ENCODE data around the gene AADAC. TPM values are rescaled to one million over a fixed set of nuclear protein-coding genes. Genes with fewer than 3 reads are reported as not detected.
"Not testable (repeated sequence)": the region's sequence is repeated elsewhere in the genome, so short reads cannot be mapped to it uniquely, and the experiment has no call there.

AADAC gene
- total RNA-seq, 1 donor from 2014 or later, result not detected

DNA sequence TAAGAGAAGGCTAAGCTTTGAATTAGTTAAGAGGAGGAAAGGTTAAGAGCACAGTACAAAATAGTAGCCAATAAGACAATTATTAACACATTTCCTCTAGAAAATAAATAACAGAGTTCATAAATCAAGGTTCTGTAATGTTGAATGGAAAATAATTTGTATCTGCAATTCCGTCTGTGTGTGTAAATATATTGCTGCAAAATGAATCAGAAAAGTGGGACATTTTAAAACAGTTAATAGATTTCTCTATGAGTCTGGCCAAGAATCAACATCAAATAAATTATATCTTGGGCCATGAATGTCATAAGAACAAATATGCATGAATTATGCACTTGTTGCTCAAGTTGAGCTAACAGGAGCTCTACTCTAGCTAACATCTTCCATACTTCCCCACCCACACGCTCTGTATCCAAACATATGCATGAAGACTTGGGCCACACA lies 45.3 kb downstream of the AADAC start:
- DNase-seq, result no peak

DNA sequence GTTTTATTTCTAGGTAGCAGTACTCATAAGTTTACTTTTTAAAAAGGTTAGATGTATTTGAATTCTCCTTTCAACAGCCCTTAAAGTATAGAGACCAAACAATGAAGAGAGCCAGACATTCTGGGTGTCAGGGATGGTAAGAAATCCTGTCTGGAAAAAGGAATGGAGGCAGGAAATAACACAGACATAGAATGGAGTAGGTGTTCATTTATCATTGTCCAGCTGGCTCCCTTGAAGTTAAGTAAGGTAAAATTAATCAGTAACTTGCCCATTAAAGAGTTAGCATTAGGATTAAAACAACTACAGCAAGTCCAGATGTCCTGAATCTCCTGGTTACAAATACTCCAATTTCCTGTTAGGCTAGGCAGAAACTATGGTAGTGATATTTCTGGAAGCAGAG lies 46.0 kb downstream of the AADAC start:
- no peak for DNase-seq

DNA sequence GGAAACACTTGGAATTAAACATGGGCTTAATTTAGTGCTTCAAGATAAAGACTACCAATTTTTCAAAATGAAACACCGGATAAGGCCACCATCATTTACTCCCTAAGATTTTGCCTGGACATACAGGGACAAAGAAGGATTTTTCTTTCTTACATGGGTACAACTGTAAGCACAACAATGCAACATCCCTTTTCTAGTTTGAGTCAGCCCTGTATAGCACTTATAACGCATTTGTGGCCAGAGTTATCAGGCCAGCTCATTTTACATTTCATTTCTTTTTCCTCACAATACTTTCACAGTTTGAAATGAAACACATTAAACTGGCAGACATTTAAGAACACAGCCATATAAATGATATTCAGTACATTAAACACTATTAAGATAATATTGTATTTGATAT lies 49.7 kb downstream of the AADAC start:
- no peak for DNase-seq

DNA sequence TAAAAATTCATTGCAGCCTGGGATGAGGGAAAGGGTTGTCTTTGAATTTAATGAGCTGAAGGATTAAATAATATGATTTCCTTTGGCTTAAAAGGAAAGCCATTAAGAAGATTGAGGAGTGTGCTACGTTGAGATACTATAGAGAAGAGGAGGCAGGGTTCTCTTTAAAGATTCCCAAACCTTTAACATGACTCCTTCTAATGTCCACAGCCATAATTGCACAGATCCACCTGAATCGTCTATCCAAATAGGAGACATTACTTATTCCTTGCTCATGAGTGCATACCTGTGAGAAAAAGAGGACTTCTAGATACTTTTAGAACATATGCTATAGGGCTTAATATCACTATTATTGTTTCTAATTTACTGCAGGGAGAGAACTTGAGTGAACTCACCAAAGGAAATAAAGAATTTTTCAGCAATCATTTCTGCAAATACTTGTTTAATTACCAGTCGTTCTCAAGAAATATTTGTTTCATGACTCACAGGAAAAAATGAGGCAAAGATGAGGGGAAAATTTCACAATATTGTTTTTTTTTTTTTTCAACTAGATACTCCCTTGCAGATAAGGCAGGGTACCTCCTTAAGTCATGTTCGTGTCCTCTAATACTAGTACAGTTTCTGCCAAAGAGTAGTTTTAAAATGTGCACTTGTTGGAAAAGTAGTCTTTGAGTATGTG lies 50.6 kb downstream of the AADAC start:
- no peak for DNase-seq

DNA sequence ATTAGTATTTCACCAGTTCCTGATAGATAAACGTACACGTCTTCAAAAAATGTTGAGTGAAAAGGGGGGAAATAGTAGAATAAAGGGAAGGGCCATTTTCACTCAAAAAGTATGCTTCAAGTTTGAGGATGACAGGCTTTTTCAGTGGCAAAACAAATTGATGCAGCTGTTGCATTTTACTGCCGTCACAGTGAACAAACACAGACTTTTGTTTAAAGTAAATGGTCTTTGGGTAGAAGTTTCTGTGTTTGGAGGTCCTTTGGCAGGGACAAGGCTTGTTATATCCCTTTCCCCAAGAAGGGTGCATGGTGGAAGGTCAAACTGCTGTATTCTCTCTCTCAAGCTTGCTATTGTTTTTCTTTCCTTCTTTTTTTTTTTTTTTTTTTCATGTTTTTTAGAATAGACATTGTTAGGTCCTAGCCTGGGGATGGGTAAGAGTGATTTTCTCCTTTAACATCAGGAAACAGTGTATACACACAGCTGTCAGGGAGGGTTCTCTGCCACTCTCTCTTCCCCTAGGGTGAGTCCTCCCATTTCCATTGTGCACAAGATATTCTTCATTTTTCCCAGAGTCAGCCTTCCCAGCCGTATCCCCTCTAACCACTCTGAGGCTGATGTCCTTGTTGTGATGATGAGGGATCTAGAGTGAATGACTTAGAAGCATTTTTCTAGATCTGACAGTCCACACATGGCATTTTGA lies 52.9 kb downstream of the AADAC start:
- no peak for DNase-seq

DNA sequence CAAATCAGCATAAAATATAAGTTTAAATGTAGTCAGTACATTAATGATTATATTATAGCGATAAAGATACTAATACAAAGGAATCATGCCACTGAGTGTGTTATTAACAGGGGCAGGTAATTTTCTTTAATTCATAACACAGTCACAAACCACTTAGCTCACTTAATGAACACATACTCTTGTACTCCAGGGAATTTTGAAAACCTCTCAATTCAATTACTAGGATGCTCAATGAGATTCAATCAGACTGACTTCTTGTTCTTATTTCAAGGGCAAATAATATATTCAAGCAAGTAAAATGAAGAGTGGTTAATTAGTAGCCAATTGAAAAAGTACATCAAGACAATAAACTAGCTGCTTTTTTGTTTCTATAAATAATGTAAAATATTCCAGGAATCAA lies 53.8 kb downstream of the AADAC start:
- no peak for DNase-seq

DNA sequence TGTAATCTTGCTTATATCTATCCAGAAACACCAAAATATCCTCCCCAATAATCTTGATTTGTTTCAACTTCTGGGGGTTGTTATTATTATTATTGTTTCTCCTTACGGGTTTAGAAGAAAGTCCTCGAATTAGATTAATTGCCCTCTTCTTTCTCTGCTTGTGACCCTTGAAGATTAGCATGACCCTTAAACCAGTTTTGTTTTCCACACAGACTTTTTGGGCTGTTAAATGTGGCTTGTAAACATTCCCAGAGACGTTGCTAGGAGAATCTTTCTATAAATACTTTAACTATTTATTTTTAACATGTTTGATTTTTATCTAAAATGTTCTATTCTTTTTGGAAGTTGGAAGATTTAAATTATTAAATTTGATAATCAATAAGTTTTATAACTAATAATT lies 55.3 kb downstream of the AADAC start:
- no peak for DNase-seq

DNA sequence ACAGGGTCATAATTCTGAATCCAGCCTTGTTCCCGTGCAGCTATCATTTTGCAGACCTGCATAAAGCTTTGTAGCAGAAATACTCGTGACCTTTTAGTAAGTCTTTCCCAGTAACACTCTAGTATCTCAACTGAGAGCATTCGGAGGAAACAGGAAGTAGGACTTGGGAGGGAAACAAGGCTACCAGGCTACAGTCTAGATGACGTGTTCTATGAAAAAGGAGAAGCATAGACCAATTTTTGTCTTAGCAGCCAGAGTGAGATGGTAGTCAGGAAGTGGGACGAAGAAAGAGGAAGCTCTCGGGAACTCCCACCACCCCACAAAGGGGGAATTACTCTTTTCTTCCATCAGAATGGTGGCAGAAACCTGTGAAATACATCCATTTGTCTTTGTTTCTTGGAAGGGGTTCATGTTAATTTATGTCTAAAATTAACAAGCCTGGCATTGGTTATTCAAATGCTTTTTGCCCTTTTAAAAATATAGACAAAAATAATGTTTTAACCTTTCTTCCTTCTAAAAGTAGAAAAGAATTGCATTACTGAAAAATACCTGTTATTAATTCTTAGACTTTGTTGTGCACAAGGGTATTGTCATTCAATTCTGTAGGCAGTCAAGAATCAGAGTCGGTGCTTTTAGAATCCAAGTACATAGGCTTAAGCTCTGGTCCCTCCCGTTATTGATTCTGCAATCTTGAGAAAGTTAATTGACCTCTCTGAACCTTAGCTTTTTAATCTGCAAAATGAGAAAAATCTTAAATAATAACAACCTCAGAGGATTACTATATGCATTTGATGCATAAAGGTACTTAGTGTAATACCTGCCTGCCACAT lies 57.9 kb downstream of the AADAC start:
- DNase-seq, result no peak

DNA sequence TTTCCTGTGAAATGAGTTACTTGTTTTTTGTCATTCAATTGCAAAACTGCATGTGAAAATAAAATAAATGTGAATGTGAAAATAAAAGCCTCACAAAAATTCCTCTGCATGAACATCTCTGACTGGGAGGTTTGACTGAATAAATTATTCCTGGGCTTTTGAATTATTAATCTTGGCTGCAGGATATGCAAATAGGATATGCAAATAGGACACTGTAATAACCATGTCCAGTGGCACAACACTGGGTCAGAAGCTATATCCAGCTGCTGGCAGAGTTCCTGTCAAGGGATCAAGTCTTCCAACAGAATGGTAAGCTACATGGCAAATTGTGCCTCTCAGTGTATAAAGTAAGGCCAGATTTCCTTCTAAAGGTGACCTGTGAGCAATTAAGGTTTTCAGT lies 59.5 kb downstream of the AADAC start, which contains the start of gene SUCNR1:
Gene SUCNR1, plus strand, starts transcription at position 246 of the 400 bp plus-strand sequence. CDS start 6,250 bp downstream, outside the sequence.
- DNase-seq, result no peak

DNA sequence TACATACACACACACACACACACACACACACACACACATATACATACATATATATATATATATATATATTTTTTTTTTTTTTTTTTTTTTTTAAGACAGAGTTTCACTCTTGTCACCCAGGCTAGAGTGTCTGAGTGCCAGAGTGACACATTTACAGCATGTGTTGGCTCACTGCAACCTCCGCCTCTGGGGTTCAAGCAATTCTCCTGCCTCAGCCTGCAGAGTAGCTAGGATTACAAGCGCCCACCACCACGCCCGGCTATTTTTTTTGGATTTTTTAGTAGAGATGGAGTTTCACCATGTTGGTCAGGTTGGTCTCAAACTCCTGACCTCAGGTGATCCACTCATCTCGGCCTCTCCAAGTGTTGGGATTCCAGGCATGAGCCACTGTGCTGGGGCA lies 60.2 kb downstream of the AADAC start:
- DNase-seq, result not testable (repeated sequence)

DNA sequence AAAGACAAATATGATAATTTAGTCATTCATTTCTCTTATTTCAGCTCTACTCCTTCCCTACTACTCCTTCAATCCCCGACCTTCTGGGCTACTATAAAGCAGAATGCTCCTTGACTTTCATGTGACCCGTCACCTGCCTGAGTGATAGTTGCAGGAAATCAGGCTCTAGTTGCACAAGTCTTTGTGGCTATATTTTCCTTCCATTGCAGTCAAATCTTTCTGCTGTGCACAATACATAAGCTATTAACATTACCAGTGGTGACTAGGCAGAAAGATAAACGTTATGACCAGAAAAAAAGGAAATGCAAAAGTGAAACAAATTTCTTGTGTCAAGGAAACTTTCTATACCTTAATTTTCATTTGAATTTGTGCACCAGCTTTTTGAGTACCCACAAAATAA lies 61.8 kb downstream of the AADAC start:
- no peak for DNase-seq

DNA sequence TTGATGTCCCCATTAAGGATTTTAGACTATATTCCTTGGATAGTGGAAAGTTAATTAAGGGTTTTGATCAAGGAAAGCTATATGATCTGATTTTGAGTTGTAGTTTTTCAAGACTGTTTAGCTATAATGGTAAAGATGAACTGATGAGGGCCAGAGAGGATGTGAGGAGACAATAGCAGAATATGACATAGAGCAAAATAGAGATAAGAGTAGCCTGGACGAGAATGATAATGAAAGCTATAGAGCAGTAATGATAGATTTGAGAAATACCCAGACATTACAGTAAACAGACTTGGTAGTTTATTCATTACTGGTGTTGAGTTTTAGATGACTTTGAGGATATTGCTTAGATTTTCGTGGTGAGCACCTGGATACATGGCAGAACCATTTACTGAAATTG lies 63.4 kb downstream of the AADAC start:
- no peak for DNase-seq

Other genes with a start within 250 kb of the AADAC start
- not detected for gene AADACL2, start 80.2 kb upstream of the AADAC start, total RNA-seq
- gene SUCNR1, start 59.5 kb downstream of the AADAC start, total RNA-seq, result 1.2 TPM